Stimulated activated memory B cell treated with anti-CD40 and anti-IgM and Interleukin-4, amounts not matched to agents 10 μg/mL and 1 μg/mL and 100 μg/mL, for 72 hours (primary cell): ENCODE results near the gene TJP2.

Experiments
- ATAC-seq: fragments of 150-1000 bp; cut with Tn5 transposase; 2 replicates; pipeline ENCODE4 v1.10.0; 2021
- H3K27ac Mint-ChIP-seq: one replicate; pipeline ENCODE4 v1.8.0; 2022; ENCODE audit warnings: mild to moderate bottlenecking, mixed read lengths
- H3K27me3 Mint-ChIP-seq: one replicate; pipeline ENCODE4 v1.8.0; 2022; ENCODE audit warnings: mixed read lengths
- H3K36me3 Mint-ChIP-seq: one replicate; pipeline ENCODE4 v1.8.0; 2022; ENCODE audit warnings: mixed read lengths
- H3K4me1 Mint-ChIP-seq: one replicate; pipeline ENCODE4 v1.8.0; 2022; ENCODE audit warnings: mixed read lengths
- H3K4me3 Mint-ChIP-seq: one replicate; pipeline ENCODE4 v1.8.0; 2022; ENCODE audit warnings: mild to moderate bottlenecking, moderate library complexity, mixed read lengths
- H3K9me3 Mint-ChIP-seq: one replicate; pipeline ENCODE4 v1.8.0; 2022; ENCODE audit warnings: mixed read lengths

TJP2 gene

GRCh38 chr9:69255591-69255990 is 81.5 kb downstream of the TJP2 start:
- no peak overlapping the region for H3K4me3 Mint-ChIP-seq
- no peaks in the 10 kb centered on the region for H3K27me3 Mint-ChIP-seq
- peaks cover 26% of the 10 kb centered on the region for H3K36me3 Mint-ChIP-seq
- ATAC-seq = no peak
- H3K9me3 Mint-ChIP-seq = no peaks in the 10 kb centered on the region
- H3K4me1 Mint-ChIP-seq = no peaks in the 10 kb centered on the region
- H3K27ac Mint-ChIP-seq = no peak overlapping the region

GRCh38 chr9:69258551-69258950 is 84.5 kb downstream of the TJP2 start:
- no peaks in the 10 kb centered on the region for H3K4me1 Mint-ChIP-seq
- peaks cover 11% of the 10 kb centered on the region for H3K27me3 Mint-ChIP-seq
- no peaks in the 10 kb centered on the region for H3K9me3 Mint-ChIP-seq
- H3K4me3 Mint-ChIP-seq = no peak overlapping the region
- H3K27ac Mint-ChIP-seq = no peak overlapping the region
- H3K36me3 Mint-ChIP-seq = peaks cover 13% of the 10 kb centered on the region
- ATAC-seq = no peak

DNA sequence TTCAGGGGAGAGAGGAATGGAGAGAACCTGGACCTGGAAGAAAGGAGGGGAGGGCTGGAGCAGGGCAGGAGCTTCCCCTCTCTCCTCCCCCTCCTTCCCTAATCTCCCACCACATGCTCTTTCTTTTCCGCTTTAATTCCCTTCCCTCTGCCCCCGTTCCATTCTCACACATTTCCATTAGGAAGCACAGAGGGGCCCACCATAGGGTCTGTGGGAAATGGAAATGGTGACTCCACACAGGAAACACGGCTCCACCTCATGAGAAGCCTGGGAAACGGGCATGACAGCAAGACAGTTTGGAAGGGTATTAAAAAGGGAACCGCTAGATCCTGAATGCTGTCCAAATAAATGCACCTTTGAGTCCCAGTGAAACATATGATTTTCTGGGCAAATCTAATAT is 86.1 kb downstream of the TJP2 start:
- no peak overlapping the region for H3K27ac Mint-ChIP-seq
- ATAC-seq = no peak
- no peak overlapping the region for H3K4me3 Mint-ChIP-seq
- H3K9me3 Mint-ChIP-seq = no peaks in the 10 kb centered on the region
- H3K36me3 Mint-ChIP-seq = peaks cover 5% of the 10 kb centered on the region
- peaks cover 21% of the 10 kb centered on the region for H3K27me3 Mint-ChIP-seq
- H3K4me1 Mint-ChIP-seq = no peaks in the 10 kb centered on the region

- Mint-ChIP-seq H3K36me3 (no peaks in the 10 kb centered on the region), H3K4me3 (no peak overlapping the region), H3K9me3 (no peaks in the 10 kb centered on the region), H3K4me1 (no peaks in the 10 kb centered on the region), H3K27me3 (peaks cover 36% of the 10 kb centered on the region), H3K27ac (no peak overlapping the region)
- no peak for ATAC-seq
These were observed 87.6 kb downstream of the TJP2 start for GRCh38 chr9:69261636-69262035.

DNA sequence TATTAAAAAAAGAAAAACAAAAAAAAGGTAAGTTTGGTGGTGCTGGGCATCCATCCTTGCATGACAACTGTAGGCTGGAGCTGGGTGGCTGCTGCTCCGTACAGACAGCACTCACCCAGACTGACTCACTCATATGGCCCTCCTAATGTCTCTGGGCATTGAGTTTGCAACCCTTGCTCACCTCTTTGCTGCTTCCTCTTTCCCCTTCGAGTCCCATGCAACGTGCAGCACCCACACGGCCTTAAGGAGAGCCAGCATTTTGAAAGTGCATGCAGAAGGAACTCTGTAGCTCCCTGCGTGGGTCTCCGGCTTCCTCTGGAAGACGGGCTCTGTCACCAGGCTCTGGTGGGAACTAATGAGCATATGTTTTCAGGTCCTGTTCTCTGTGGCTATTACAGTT is 90.4 kb downstream of the TJP2 start:
- Mint-ChIP-seq H3K27me3 (peaks cover 54% of the 10 kb centered on the region), H3K4me1 (no peaks in the 10 kb centered on the region), H3K36me3 (peaks cover 4% of the 10 kb centered on the region), H3K9me3 (peaks cover 5% of the 10 kb centered on the region), H3K27ac (no peak overlapping the region), H3K4me3 (no peak overlapping the region)
- ATAC-seq = peak; percentile 16

DNA sequence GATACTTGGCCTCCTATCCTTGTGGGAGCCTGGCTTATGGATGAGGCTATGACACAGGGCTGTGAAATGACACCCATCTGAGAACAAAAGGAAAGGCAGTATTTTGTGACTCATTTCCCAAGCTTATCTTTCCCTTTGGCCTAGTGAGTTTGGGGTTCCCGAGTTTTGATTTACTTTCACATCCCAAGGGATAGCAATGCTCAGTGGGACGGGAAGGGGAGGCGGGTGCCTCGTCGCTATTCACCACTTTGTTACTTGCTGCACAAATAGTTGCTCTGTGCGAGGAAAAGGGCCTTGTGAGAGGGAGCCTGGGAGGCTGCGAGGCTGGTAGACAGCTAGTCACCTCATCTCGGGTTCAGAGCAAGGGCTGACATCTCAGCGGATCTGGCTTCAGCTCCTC is 91.8 kb downstream of the TJP2 start:
- Mint-ChIP-seq H3K27me3 (peaks cover 54% of the 10 kb centered on the region), H3K27ac (no peak overlapping the region), H3K36me3 (peaks cover 4% of the 10 kb centered on the region), H3K4me3 (no peak overlapping the region), H3K9me3 (peaks cover 5% of the 10 kb centered on the region), H3K4me1 (no peaks in the 10 kb centered on the region)
- ATAC-seq = no peak

DNA sequence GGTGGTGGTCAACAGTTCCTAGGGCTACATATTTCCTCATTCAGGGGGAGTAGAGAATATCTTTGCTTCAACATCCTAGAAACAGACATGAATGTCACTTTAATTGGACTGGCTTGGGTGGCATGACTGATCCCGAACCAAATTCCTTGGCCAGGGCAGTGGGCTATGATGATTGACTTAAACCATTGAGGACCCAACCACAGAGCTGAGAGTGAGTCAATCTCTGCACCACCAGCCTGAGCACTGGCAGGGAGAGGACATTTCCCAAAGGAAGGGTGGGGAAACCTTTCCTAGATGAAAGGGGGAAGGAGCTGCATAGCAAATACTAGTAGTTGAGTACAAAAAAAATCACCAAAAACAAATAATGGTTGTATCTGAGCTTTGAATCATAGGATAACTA is 98.1 kb downstream of the TJP2 start:
- H3K27me3 Mint-ChIP-seq = peaks cover 18% of the 10 kb centered on the region
- no peaks in the 10 kb centered on the region for H3K4me1 Mint-ChIP-seq

GRCh38 chr9:69273161-69273560 is 99.1 kb downstream of the TJP2 start:
- no peak for ATAC-seq
- no peak overlapping the region for H3K4me3 Mint-ChIP-seq
- peaks cover 13% of the 10 kb centered on the region for H3K9me3 Mint-ChIP-seq
- no peak overlapping the region for H3K27ac Mint-ChIP-seq
- peaks cover 4% of the 10 kb centered on the region for H3K36me3 Mint-ChIP-seq
- no peaks in the 10 kb centered on the region for H3K4me1 Mint-ChIP-seq
- peaks cover 10% of the 10 kb centered on the region for H3K27me3 Mint-ChIP-seq

More for the DNA sequence above, 98.1 kb downstream of the TJP2 start:
- H3K4me3 Mint-ChIP-seq = no peak overlapping the region
- no peak overlapping the region for H3K27ac Mint-ChIP-seq
- H3K9me3 Mint-ChIP-seq = peaks cover 8% of the 10 kb centered on the region
- H3K36me3 Mint-ChIP-seq = peaks cover 4% of the 10 kb centered on the region
- ATAC-seq = no peak

- Mint-ChIP-seq H3K27me3 (no peaks in the 10 kb centered on the region), H3K9me3 (peaks cover 10% of the 10 kb centered on the region), H3K27ac (no peak overlapping the region), H3K4me1 (peaks cover 4% of the 10 kb centered on the region), H3K4me3 (no peak overlapping the region), H3K36me3 (no peaks in the 10 kb centered on the region)
- no peak for ATAC-seq
These were observed 102.7 kb downstream of the TJP2 start for GRCh38 chr9:69276775-69277174.

DNA sequence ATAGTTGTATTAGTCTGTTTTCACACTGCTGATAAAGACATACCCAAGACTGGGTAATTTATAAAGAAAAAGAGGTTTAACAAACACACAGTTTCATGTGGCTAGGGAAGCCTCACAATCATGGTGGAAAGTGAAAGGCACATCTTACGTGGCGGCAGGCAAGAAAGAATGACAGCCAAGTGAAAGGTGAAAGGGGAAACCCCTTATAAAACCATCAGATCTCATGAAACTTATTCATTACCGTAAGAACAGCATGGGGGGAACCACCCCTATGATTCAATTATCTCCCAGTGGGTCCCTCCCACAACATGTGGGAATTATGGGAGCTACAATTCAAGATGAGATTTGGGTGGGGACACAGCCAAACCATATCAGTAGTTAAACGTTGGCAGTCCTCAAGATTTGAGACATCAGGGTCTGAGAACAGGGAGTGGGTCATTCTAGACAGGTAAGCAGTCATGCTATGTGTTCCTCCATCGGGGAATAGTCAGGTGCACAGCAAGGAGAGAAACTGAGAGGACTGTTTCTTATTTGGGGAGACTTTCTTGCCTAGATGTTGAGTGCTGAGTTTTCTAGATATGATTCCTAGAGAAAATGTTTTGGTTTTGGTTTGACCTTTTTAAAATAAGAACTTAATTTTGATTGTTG is 105.1 kb downstream of the TJP2 start:
- no peak for ATAC-seq
- Mint-ChIP-seq H3K4me3 (no peak overlapping the region), H3K27me3 (peaks cover 13% of the 10 kb centered on the region)

DNA sequence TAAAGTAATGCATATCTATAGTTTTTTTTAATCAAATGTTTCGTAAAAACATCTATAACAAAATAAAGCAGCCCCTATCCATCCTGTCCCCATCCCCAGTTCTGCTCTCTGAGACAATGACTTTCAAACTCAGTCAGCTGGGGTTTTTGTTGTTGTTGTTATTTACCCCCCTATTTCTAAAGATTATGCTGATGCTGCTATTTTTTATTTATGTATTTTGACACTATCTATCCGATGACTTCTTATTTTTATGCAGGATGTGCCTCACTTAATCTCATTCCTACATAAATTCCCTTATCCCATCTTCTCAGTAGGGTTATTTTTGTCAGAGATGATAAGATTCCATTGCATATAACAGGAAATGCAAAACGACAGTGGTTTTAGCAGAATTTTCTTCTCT is 105.7 kb downstream of the TJP2 start:
- Mint-ChIP-seq H3K9me3 (peaks cover 9% of the 10 kb centered on the region), H3K27me3 (peaks cover 17% of the 10 kb centered on the region), H3K4me1 (peaks cover 4% of the 10 kb centered on the region), H3K36me3 (no peaks in the 10 kb centered on the region), H3K27ac (no peak overlapping the region), H3K4me3 (no peak overlapping the region)
- ATAC-seq = no peak

More for the DNA sequence above, 105.1 kb downstream of the TJP2 start:
- Mint-ChIP-seq H3K9me3 (peaks cover 10% of the 10 kb centered on the region), H3K36me3 (no peaks in the 10 kb centered on the region), H3K27ac (no peak overlapping the region), H3K4me1 (peaks cover 4% of the 10 kb centered on the region)

- peaks cover 9% of the 10 kb centered on the region for H3K9me3 Mint-ChIP-seq
- H3K36me3 Mint-ChIP-seq = no peaks in the 10 kb centered on the region
- H3K4me3 Mint-ChIP-seq = no peak overlapping the region
- peaks cover 48% of the 10 kb centered on the region for H3K27me3 Mint-ChIP-seq
- H3K27ac Mint-ChIP-seq = no peak overlapping the region
- peaks cover 4% of the 10 kb centered on the region for H3K4me1 Mint-ChIP-seq
- no peak for ATAC-seq
These were observed 108.9 kb downstream of the TJP2 start for GRCh38 chr9:69283003-69283402.

DNA sequence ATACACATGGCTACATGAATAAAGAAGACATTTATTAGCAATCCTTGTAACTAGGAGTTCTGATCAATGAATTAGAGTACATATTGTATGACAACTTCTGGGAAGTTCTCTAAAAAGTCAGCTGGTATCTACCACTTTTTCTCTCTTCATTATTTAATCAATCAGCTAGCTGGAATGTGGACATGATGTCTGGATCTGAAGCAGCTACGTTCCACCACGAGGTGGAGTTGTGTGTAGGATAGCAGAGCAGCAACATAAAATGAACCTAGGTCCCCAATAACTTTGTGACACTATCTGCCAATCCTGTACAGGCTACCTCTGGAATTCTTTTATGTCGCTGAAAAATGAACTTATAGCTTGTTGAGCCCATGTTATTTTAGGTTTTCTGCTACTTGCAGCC is 118.0 kb downstream of the TJP2 start:
- H3K4me3 Mint-ChIP-seq = no peak overlapping the region
- no peaks in the 10 kb centered on the region for H3K36me3 Mint-ChIP-seq
- no peak overlapping the region for H3K27ac Mint-ChIP-seq
- ATAC-seq = no peak
- H3K27me3 Mint-ChIP-seq = peaks cover 8% of the 10 kb centered on the region
- no peaks in the 10 kb centered on the region for H3K9me3 Mint-ChIP-seq
- no peaks in the 10 kb centered on the region for H3K4me1 Mint-ChIP-seq

GRCh38 chr9:69293156-69293555 is 119.1 kb downstream of the TJP2 start:
- Mint-ChIP-seq H3K27me3 (no peaks in the 10 kb centered on the region), H3K27ac (no peak overlapping the region), H3K36me3 (no peaks in the 10 kb centered on the region), H3K4me3 (no peak overlapping the region), H3K4me1 (no peaks in the 10 kb centered on the region), H3K9me3 (no peaks in the 10 kb centered on the region)
- ATAC-seq = no peak

GRCh38 chr9:69295872-69296552 is 121.9 kb downstream of the TJP2 start:
- no peak for ATAC-seq
- H3K4me3 Mint-ChIP-seq = no peak overlapping the region
- no peak overlapping the region for H3K27ac Mint-ChIP-seq
- no peaks in the 10 kb centered on the region for H3K4me1 Mint-ChIP-seq
- H3K27me3 Mint-ChIP-seq = no peaks in the 10 kb centered on the region
- no peaks in the 10 kb centered on the region for H3K36me3 Mint-ChIP-seq
- no peaks in the 10 kb centered on the region for H3K9me3 Mint-ChIP-seq

- no peak overlapping the region for H3K4me3 Mint-ChIP-seq
- no peak for ATAC-seq
- H3K4me1 Mint-ChIP-seq = no peaks in the 10 kb centered on the region
- no peaks in the 10 kb centered on the region for H3K27me3 Mint-ChIP-seq
- no peaks in the 10 kb centered on the region for H3K36me3 Mint-ChIP-seq
- H3K27ac Mint-ChIP-seq = no peak overlapping the region
- no peaks in the 10 kb centered on the region for H3K9me3 Mint-ChIP-seq
These were observed 123.4 kb downstream of the TJP2 start for GRCh38 chr9:69297300-69297980.
